LNCaP clone FGC (cell line): ENCODE measurements around the gene CPA1.

Experiments used
- DNase-seq: peaks from one replicate; pipeline ENCODE4 v3.0.0-alpha.2; 2011; ENCODE audit warnings: low read depth
- H3K4me3 ChIP-seq: 2 replicates; pipeline ENCODE4 v1.5.1; 2011; ENCODE audit warnings: mild to moderate bottlenecking, low read depth, low read length, control low read depth
- TF ChIP-seq, protein P1 (sequence below): IDR thresholded peaks from 2 replicates; pipeline ENCODE4 v1.5.1; 2012; ENCODE audit warnings: mild to moderate bottlenecking; ENCODE audit not compliant: control insufficient read depth, insufficient read depth; ENCODE audit errors: extremely low read depth

The CPA1 gene

DNA sequence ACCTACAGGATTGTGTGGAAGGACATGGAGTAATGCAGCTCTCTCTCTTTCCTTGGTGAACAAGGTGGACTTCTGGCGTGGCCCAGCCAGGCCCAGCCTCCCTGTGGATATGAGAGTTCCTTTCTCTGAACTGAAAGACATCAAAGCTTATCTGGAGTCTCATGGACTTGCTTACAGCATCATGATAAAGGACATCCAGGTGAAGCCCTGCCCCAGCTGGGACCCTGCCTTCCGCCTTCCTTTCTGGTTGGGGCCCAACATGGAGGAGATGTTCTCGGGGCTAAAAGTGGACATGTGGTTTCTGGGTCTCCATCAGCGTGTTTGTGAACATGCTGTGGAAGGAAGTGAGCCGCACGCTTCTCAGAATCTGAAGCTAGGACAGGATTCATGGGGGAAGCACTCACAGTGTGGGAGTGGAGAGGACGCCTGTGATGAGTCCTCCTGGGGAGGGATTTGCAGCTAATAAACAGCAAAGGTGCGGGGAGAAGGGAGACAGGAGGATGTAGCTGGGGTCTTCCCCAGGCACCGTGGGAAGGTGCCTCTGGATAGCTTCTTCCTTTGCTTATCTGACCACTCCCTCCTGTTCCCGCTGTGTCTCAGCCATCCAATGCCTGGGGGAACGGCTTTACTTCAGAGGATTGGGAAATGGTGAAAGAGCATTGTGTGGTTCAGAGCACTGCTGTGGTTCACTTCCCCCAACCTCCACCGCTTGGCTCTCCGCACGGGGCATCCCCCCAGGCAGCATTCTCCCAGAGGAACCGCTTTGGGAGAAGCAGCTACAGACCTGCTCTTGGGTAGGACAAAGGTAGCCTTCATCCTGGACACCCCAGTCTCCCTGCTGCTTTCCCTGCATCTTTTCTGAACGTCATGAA is 30.1 kb upstream of the CPA1 start:
- H3K4me3 ChIP-seq, result no peak overlapping the region
- no peak for DNase-seq
- TF ChIP-seq, protein P1, sequence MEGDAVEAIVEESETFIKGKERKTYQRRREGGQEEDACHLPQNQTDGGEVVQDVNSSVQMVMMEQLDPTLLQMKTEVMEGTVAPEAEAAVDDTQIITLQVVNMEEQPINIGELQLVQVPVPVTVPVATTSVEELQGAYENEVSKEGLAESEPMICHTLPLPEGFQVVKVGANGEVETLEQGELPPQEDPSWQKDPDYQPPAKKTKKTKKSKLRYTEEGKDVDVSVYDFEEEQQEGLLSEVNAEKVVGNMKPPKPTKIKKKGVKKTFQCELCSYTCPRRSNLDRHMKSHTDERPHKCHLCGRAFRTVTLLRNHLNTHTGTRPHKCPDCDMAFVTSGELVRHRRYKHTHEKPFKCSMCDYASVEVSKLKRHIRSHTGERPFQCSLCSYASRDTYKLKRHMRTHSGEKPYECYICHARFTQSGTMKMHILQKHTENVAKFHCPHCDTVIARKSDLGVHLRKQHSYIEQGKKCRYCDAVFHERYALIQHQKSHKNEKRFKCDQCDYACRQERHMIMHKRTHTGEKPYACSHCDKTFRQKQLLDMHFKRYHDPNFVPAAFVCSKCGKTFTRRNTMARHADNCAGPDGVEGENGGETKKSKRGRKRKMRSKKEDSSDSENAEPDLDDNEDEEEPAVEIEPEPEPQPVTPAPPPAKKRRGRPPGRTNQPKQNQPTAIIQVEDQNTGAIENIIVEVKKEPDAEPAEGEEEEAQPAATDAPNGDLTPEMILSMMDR, result no peak

- no peak overlapping the region for H3K4me3 ChIP-seq
- TF ChIP-seq, protein P1, result no peak
Observed at GRCh38 chr7:130350945-130351790, 29.1 kb upstream of the CPA1 start.

DNA sequence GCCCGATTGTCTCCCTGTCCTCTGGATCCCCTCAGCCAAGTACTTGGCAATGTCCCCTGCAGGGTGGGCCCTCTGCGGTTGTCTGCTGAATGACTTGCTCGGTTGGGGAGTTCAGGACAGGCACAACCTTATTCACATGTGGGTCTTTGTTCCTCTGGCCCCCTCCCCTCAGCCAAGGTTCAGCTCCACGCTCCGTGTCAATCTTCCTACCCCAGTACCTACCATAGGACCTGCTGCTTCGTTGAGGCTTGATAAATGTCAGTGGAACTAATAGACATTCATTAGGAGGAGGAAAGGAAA is 28.6 kb upstream of the CPA1 start:
- DNase-seq, result no peak
- TF ChIP-seq, protein P1, result no peak
- H3K4me3 ChIP-seq, result no peak overlapping the region

More at GRCh38 chr7:130350945-130351790, 29.1 kb upstream of the CPA1 start:
- DNase-seq, result no peak

DNA sequence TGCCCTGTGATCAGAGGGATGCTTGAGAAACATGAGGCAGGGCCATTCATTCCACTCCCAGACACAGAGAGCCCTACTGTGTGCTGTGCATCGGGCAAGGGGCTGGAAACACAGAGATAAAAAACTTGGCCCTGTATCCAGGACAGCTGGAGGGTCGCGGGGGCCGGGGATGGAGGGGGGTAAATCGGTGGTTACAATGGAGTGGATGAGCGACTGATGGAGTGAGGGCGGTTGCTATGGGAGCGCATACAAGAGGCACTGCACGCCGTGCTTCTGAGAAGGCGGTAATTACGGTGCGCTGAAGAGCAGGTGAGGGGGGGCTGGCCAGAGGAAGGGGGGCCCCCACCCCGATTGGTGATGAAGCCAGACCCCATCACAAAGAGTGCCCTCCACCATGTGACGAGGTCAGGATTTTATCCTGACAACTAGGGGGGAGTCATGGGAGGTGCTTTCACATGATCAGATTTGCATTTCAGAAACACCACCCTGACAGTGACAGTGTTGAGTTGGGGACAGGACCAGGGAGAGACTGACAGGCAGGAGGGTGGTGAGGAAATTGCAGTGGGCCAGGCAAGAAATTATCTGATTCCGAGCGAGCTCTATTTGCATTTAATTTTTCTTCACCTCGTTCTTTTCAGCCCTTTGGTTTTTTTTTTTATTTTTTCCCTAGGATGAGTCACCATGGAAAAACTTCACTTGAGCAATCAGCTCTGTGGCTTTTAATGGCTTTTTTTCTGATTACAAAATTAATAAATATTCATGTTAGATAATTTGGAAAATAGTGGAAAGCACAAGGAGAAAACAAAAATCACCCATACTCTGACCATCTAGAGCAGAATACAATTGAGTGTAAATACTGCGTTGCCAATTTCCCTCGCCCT is 27.9 kb upstream of the CPA1 start:
- TF ChIP-seq, protein P1, result no peak
- DNase-seq, result no peak
- H3K4me3 ChIP-seq, result no peak overlapping the region

DNA sequence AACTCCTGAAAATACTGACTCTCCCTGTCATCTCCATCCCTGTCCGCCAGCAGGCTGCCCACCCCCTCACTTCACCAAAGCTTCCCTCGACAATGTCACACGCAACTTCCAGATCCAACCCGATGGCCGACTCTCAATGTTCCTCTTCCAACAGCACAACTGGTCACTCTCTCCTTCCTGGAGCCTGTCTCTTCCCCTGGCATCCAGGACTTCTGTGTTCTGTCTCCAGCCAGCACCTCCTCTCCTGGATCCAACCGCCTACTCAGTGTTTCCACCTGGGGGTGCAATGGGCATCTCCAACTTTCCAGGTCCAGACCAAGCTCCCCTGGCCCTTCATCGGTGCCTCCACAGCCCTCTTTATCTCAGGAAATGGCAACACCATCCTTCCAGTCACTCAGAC is 27.1 kb upstream of the CPA1 start:
- H3K4me3 ChIP-seq, result no peak overlapping the region
- no peak for DNase-seq
- TF ChIP-seq, protein P1, result no peak

- DNase-seq, result no peak
- TF ChIP-seq, protein P1, result no peak
- H3K4me3 ChIP-seq, result no peak overlapping the region
Observed at GRCh38 chr7:130356121-130356875, 24.0 kb upstream of the CPA1 start.
